Uterus (tissue), 2 donors: ENCODE results near the gene CHID1.

Experiments
- POLR2A ChIP-seq, 2 donors: fragments of 450-650 bp; IDR thresholded peaks; one replicate each; pipeline ENCODE4 v1.6.1; 2016; ENCODE audit warnings: antibody characterized with exemption in 2 of 2, mild to moderate bottlenecking in 1 of 2, moderate library complexity in 1 of 2
- TF ChIP-seq, protein P1 (sequence below), 4 experiments: fragments of 200-600 bp in 2 of 4; fragments of 450-650 bp in 2 of 4; sonication (generic) in 2 of 4; IDR thresholded peaks; one replicate each; pipeline ENCODE4 v1.5.1; 2016 to 2019; ENCODE audit warnings: antibody characterized with exemption in 4 of 4, mild to moderate bottlenecking in 2 of 4, moderate library complexity in 1 of 4

GRCh38 chr11:828506-829175, 82.0 kb downstream of the CHID1 start:
- TF ChIP-seq, protein P1, sequence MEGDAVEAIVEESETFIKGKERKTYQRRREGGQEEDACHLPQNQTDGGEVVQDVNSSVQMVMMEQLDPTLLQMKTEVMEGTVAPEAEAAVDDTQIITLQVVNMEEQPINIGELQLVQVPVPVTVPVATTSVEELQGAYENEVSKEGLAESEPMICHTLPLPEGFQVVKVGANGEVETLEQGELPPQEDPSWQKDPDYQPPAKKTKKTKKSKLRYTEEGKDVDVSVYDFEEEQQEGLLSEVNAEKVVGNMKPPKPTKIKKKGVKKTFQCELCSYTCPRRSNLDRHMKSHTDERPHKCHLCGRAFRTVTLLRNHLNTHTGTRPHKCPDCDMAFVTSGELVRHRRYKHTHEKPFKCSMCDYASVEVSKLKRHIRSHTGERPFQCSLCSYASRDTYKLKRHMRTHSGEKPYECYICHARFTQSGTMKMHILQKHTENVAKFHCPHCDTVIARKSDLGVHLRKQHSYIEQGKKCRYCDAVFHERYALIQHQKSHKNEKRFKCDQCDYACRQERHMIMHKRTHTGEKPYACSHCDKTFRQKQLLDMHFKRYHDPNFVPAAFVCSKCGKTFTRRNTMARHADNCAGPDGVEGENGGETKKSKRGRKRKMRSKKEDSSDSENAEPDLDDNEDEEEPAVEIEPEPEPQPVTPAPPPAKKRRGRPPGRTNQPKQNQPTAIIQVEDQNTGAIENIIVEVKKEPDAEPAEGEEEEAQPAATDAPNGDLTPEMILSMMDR (IDR thresholded peaks at IDR 0.05), result no peak
- TF ChIP-seq POLR2A (IDR thresholded peaks at IDR 0.05), result peak in 1 of 2 donors; percentile 8
